IMR-90 (cell line): ENCODE measurements around the gene ACVRL1. TPM values are rescaled to one million over a fixed set of nuclear protein-coding genes. Genes with fewer than 3 reads are reported as not detected.

Experiments used
- ATAC-seq: fragments of 200-7000 bp; cut with Tn5 transposase; 2 replicates; pipeline ENCODE4 v1.9.1; 2020; ENCODE audit warnings: low read depth, mild to moderate bottlenecking, moderate library complexity
- BruUV-seq: library from RNA; stranded (reverse); fragments of 400-500 nt; replicated peaks from 2 replicates; lab custom pipeline; 2021; lab: Mats Ljungman, UMichigan
- CTCF ChIA-PET: fragments of 300-600 bp; formaldehyde crosslinking; extraction: SDS; loops from one replicate; lab custom pipeline; 2021; ENCODE audit warnings: antibody characterized with exemption; lab: Yijun Ruan, JAX
- POLR2A ChIA-PET: fragments of 300-600 bp; sonication (Branson Sonifier 250); formaldehyde crosslinking; loops from one replicate; lab custom pipeline; 2022; ENCODE audit warnings: antibody characterized with exemption; ENCODE audit not compliant: unreplicated experiment; lab: Charles Lee
- DNase-seq: peaks from one replicate; pipeline ENCODE4 v3.0.0; 2013
- H2AFZ ChIP-seq: replicated peaks from 2 replicates; pipeline ENCODE3; 2013; ENCODE audit warnings: low read length, mild to moderate bottlenecking; ENCODE audit not compliant: poor library complexity
- H2AK5ac ChIP-seq: 2 replicates; pipeline ENCODE4 v1.6.1; 2013; ENCODE audit warnings: low read depth, low read length, inconsistent platforms
- H2AK9ac ChIP-seq: replicated peaks from 2 replicates; pipeline ENCODE3; 2013; ENCODE audit warnings: mild to moderate bottlenecking, low read depth, low read length, moderate library complexity; ENCODE audit not compliant: poor library complexity
- H2BK120ac ChIP-seq: 2 replicates; pipeline ENCODE4 v1.6.1; 2013; ENCODE audit warnings: low read depth, low read length, inconsistent platforms
- H2BK15ac ChIP-seq: 3 replicates; pipeline ENCODE4 v1.6.1; 2013; ENCODE audit warnings: low read depth, low read length, inconsistent platforms
- H2BK20ac ChIP-seq: 2 replicates; pipeline ENCODE4 v1.6.1; 2013; ENCODE audit warnings: low read depth, mild to moderate bottlenecking, inconsistent platforms, low read length, moderate library complexity
- H2BK5ac ChIP-seq: 2 replicates; pipeline ENCODE4 v1.6.1; 2013; ENCODE audit warnings: mild to moderate bottlenecking, low read depth, low read length, inconsistent platforms; ENCODE audit not compliant: poor library complexity, severe bottlenecking
- H3K14ac ChIP-seq: replicated peaks from 2 replicates; pipeline ENCODE4 v1.6.1; 2013; ENCODE audit warnings: low read depth, low read length, inconsistent platforms
- H3K18ac ChIP-seq: 2 replicates; pipeline ENCODE4 v1.6.1; 2013; ENCODE audit warnings: low read depth, low read length, control low read depth
- H3K23ac ChIP-seq: 2 replicates; pipeline ENCODE4 v1.6.1; 2013; ENCODE audit warnings: low read depth, low read length, inconsistent platforms
- H3K27ac ChIP-seq: 2 replicates; pipeline ENCODE4 v1.5.1; 2013; ENCODE audit warnings: mild to moderate bottlenecking, control low read depth, low read length; ENCODE audit not compliant: insufficient read depth
- H3K27me3 ChIP-seq: 2 replicates; pipeline ENCODE4 v1.6.1; 2013; ENCODE audit warnings: low read length; ENCODE audit not compliant: control insufficient read depth, insufficient read depth
- H3K36me3 ChIP-seq: 2 replicates; pipeline ENCODE4 v1.6.1; 2013; ENCODE audit warnings: low read length, mixed read lengths; ENCODE audit not compliant: control insufficient read depth, insufficient read depth
- H3K4ac ChIP-seq: 2 replicates; pipeline ENCODE4 v1.6.1; 2013; ENCODE audit warnings: low read depth, low read length, inconsistent platforms
- H3K4me1 ChIP-seq: 2 replicates; pipeline ENCODE4 v1.6.1; 2013; ENCODE audit warnings: low read length, mixed read lengths; ENCODE audit not compliant: control insufficient read depth, insufficient read depth
- H3K4me2 ChIP-seq: 2 replicates; pipeline ENCODE4 v1.6.1; 2013; ENCODE audit warnings: low read depth, mild to moderate bottlenecking, control low read depth, low read length, moderate library complexity
- H3K4me3 ChIP-seq: 2 replicates; pipeline ENCODE4 v1.5.1; 2013; ENCODE audit warnings: low read depth, mild to moderate bottlenecking, control low read depth, low read length, moderate library complexity; ENCODE audit not compliant: insufficient read depth
- H3K56ac ChIP-seq: 2 replicates; pipeline ENCODE4 v1.6.1; 2013; ENCODE audit warnings: low read length, inconsistent platforms; ENCODE audit not compliant: insufficient read depth; ENCODE audit errors: extremely low read depth
- H3K79me1 ChIP-seq, 2 experiments: 2 replicates each; pipeline ENCODE4 v1.6.1; 2013; ENCODE audit warnings: low read length in 2 of 2, inconsistent platforms in 1 of 2, low read depth in 1 of 2
- H3K9ac ChIP-seq: 2 replicates; pipeline ENCODE4 v1.6.1; 2013; ENCODE audit warnings: low read depth, low read length, control low read depth
- H3K9me1 ChIP-seq: 2 replicates; pipeline ENCODE4 v1.6.1; 2013; ENCODE audit warnings: low read length, inconsistent platforms; ENCODE audit not compliant: insufficient read depth
- H3K9me3 ChIP-seq: 2 replicates; pipeline ENCODE4 v1.6.1; 2013; ENCODE audit warnings: low read length; ENCODE audit not compliant: control insufficient read depth, insufficient read depth
- H4K20me1 ChIP-seq: 2 replicates; pipeline ENCODE4 v1.6.1; 2013; ENCODE audit warnings: low read length, inconsistent platforms; ENCODE audit not compliant: insufficient read depth
- H4K5ac ChIP-seq: 2 replicates; pipeline ENCODE4 v1.6.1; 2013; ENCODE audit warnings: mild to moderate bottlenecking, low read depth, low read length, control low read depth
- H4K8ac ChIP-seq, 2 experiments: 2 replicates each; pipeline ENCODE4 v1.6.1; 2013; ENCODE audit warnings: low read depth in 2 of 2, low read length in 2 of 2, control low read depth in 1 of 2, inconsistent platforms in 1 of 2
- H4K91ac ChIP-seq: 2 replicates; pipeline ENCODE4 v1.6.1; 2013; ENCODE audit warnings: low read depth, low read length, inconsistent platforms; ENCODE audit not compliant: insufficient read depth
- BHLHE40 ChIP-seq: fragments of 150-350 bp; IDR thresholded peaks from 2 replicates; pipeline ENCODE4 v1.6.1; 2016; ENCODE audit warnings: mild to moderate bottlenecking, low read depth, low read length
- CEBPB ChIP-seq: IDR thresholded peaks from 2 replicates; pipeline ENCODE4 v1.6.1; 2012; ENCODE audit warnings: low read depth, low read length, improper control_type of control experiment
- CHD1 ChIP-seq: IDR thresholded peaks from 2 replicates; pipeline ENCODE4 v1.6.1; 2012; ENCODE audit warnings: low read depth, low read length, improper control_type of control experiment
- CTCF ChIP-seq: conservative IDR thresholded peaks from 2 replicates; pipeline ENCODE4 v1.5.1; 2012; ENCODE audit warnings: mild to moderate bottlenecking, low read depth, low read length, improper control_type of control experiment
- FOS ChIP-seq: fragments of 150-350 bp; IDR thresholded peaks from 2 replicates; pipeline ENCODE4 v1.6.1; 2016; ENCODE audit warnings: low read depth, low read length
- MAFK ChIP-seq: IDR thresholded peaks from 2 replicates; pipeline ENCODE4 v1.6.1; 2012; ENCODE audit warnings: low read depth, low read length, improper control_type of control experiment
- MAZ ChIP-seq: IDR thresholded peaks from 2 replicates; pipeline ENCODE4 v1.6.1; 2012; ENCODE audit warnings: low read depth, mild to moderate bottlenecking, low read length, improper control_type of control experiment, moderate library complexity, borderline replicate concordance
- MXI1 ChIP-seq: IDR thresholded peaks from 2 replicates; pipeline ENCODE4 v1.6.1; 2012; ENCODE audit warnings: low read depth, mild to moderate bottlenecking, low read length, moderate library complexity, borderline replicate concordance
- NFE2L2 ChIP-seq: fragments of 150-350 bp; IDR thresholded peaks from 2 replicates; pipeline ENCODE4 v1.6.1; 2016; ENCODE audit warnings: low read depth, mild to moderate bottlenecking, low read length
- POLR2A ChIP-seq: IDR thresholded peaks from 2 replicates; pipeline ENCODE4 v1.6.1; 2012; ENCODE audit warnings: mild to moderate bottlenecking, low read depth, low read length
- RAD21 ChIP-seq: IDR thresholded peaks from 2 replicates; pipeline ENCODE4 v1.6.1; 2012; ENCODE audit warnings: low read length, improper control_type of control experiment
- RCOR1 ChIP-seq: IDR thresholded peaks from 2 replicates; pipeline ENCODE4 v1.6.1; 2012; ENCODE audit warnings: mild to moderate bottlenecking, low read length, improper control_type of control experiment; ENCODE audit not compliant: insufficient replicate concordance
- RFX5 ChIP-seq: IDR thresholded peaks from 2 replicates; pipeline ENCODE4 v1.8.0; 2012; ENCODE audit warnings: low read depth, mild to moderate bottlenecking, low read length, moderate library complexity
- SMC3 ChIP-seq: fragments of 150-350 bp; IDR thresholded peaks from 2 replicates; pipeline ENCODE4 v1.6.1; 2016; ENCODE audit warnings: low read depth, mild to moderate bottlenecking, antibody characterized with exemption, low read length, moderate library complexity
- WGBS, 2 experiments: methylation state at CpG; one replicate each; pipeline versions ENCODE4 v1.1.5 to v1.1.7; 2013; ENCODE audit warnings: missing lambda C conversion rate in 2 of 2; ENCODE audit not compliant: insufficient read length in 1 of 2; ENCODE audit errors: extremely low coverage in 2 of 2; 5-methylcytosine and 5-hydroxymethylcytosine counted together
- dilution Hi-C: fragments of 300-500 bp; cut with HindIII; formaldehyde crosslinking; loops from one replicate; pipeline ENCODE4 v1.14.3; 2018; ENCODE audit warnings: low sequenced_read_pairs; ENCODE audit not compliant: unreplicated experiment
- in situ Hi-C: fragments of 300-500 bp; cut with MboI; formaldehyde crosslinking; loops from 3 replicates; pipeline ENCODE4 v1.14.3; 2019; ENCODE audit warnings: low sequenced_read_pairs, inconsistent platforms, mixed read lengths
- intact Hi-C: fragments of 100-400 bp; cut with micrococcal nuclease; formaldehyde crosslinking; loops from 2 replicates; pipeline ENCODE4 v1.10.0; 2022
- polyA plus RNA-seq, 3 experiments: library from polyadenylated mRNA; depleted of rRNA; stranded (reverse); fragments of >200 nt; gene quantifications; 2 replicates each; pipeline ENCODE4 v1.2.3, GENCODE V29; 2012; ENCODE audit warnings: low replicate concordance in 1 of 3
- total RNA-seq: library from RNA; depleted of rRNA; stranded (reverse); fragments of >200 nt; gene quantifications from 2 replicates; pipeline ENCODE4 v1.2.3, GENCODE V29; 2012
- TF ChIP-seq, protein P1 (sequence below): fragments of 150-350 bp; IDR thresholded peaks from 2 replicates; pipeline ENCODE4 v1.6.1; 2017; ENCODE audit warnings: mild to moderate bottlenecking, antibody characterized with exemption, low read length, low read depth
- TF ChIP-seq, protein P2 (sequence below): fragments of 150-350 bp; IDR thresholded peaks from 2 replicates; pipeline ENCODE4 v1.6.1; 2016; ENCODE audit warnings: low read depth, mild to moderate bottlenecking, low read length, moderate library complexity, borderline replicate concordance

ACVRL1 gene
- total and polyA plus RNA-seq, 2 of the 4 experiments (the other 2 are of a cell fraction): 6.4 to 7.5 TPM

- 89% methylated on average over 3 of the region's 4 CpGs; no CpG with 5 or more reads in 1 of the 2 experiments for WGBS, 2 experiments
- Histone ChIP-seq H3K27me3 (peaks cover 38% of the 10 kb centered on the region), H3K36me3 (no peaks in the 10 kb centered on the region), H2BK15ac (no peak overlapping the region), H3K9me3 (no peaks in the 10 kb centered on the region), H4K20me1 (no peaks in the 10 kb centered on the region), H3K14ac (no peak overlapping the region), H3K4ac (no peak overlapping the region), H3K4me3 (no peak overlapping the region), H2AFZ (no peak overlapping the region), H2BK20ac (no peak overlapping the region), H2BK5ac (no peak overlapping the region), H3K4me2 (no peak overlapping the region), H3K56ac (no peak overlapping the region), H3K9me1 (no peaks in the 10 kb centered on the region), H3K27ac (no peak overlapping the region), H4K5ac (no peak overlapping the region), H2BK120ac (no peak overlapping the region), H4K8ac (no peak overlapping the region), H3K4me1 (no peaks in the 10 kb centered on the region; the same call in 1 of the 2 replicates), H3K79me1 (no peaks in the 10 kb centered on the region), H2AK9ac (peak overlapping the region; percentile 31), H4K91ac (no peak overlapping the region), H3K9ac (no peak overlapping the region), H3K23ac (no peak overlapping the region), H3K18ac (no peak overlapping the region), H2AK5ac (no peak overlapping the region)
- ATAC-seq: no peak
- POLR2A ChIA-PET: no interaction called here
- CTCF ChIA-PET: no interaction called here
- dilution Hi-C loops: loop anchor here (25.0 kb wide), 1 partner anchor 99 kb away; the partner anchor contains the start of gene ACVR1B
- TF ChIP-seq RFX5 (no peak), CHD1 (no peak), BHLHE40 (no peak), MXI1 (no peak), POLR2A (no peak), NFE2L2 (no peak), MAFK (no peak), RCOR1 (no peak), SMC3 (no peak), CEBPB (no peak), RAD21 (no peak), MAZ (no peak), CTCF (no peak), FOS (no peak)
- TF ChIP-seq, protein P1, sequence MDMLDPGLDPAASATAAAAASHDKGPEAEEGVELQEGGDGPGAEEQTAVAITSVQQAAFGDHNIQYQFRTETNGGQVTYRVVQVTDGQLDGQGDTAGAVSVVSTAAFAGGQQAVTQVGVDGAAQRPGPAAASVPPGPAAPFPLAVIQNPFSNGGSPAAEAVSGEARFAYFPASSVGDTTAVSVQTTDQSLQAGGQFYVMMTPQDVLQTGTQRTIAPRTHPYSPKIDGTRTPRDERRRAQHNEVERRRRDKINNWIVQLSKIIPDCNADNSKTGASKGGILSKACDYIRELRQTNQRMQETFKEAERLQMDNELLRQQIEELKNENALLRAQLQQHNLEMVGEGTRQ: no peak
- TF ChIP-seq, protein P2, sequence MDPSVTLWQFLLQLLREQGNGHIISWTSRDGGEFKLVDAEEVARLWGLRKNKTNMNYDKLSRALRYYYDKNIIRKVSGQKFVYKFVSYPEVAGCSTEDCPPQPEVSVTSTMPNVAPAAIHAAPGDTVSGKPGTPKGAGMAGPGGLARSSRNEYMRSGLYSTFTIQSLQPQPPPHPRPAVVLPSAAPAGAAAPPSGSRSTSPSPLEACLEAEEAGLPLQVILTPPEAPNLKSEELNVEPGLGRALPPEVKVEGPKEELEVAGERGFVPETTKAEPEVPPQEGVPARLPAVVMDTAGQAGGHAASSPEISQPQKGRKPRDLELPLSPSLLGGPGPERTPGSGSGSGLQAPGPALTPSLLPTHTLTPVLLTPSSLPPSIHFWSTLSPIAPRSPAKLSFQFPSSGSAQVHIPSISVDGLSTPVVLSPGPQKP: no peak
- DNase-seq: no peak
- no TSS peak for BruUV-seq
- intact Hi-C loops: no loop called here
- in situ Hi-C loops: no loop called here
These were observed 44.4 kb upstream of the ACVRL1 start for GRCh38 chr12:51862947-51863346.
